Stimulated activated CD4-positive, alpha-beta T cell treated with anti-CD3 and anti-CD28 coated beads, Interleukin-12 subunit alpha, Interleukin-12 subunit beta, amount 100 ng/mL, for 24 hours (primary cell): ENCODE data around the gene IFT81.
"Not testable (repeated sequence)": the region's sequence is repeated elsewhere in the genome, so short reads cannot be mapped to it uniquely, and the experiment has no call there.

ENCODE experiments used
- DNase-seq, 2 experiments: peaks; one replicate each; pipeline ENCODE4 v3.0.0-alpha.2; 2020; ENCODE audit warnings: low read depth in 2 of 2

Gene IFT81

DNA sequence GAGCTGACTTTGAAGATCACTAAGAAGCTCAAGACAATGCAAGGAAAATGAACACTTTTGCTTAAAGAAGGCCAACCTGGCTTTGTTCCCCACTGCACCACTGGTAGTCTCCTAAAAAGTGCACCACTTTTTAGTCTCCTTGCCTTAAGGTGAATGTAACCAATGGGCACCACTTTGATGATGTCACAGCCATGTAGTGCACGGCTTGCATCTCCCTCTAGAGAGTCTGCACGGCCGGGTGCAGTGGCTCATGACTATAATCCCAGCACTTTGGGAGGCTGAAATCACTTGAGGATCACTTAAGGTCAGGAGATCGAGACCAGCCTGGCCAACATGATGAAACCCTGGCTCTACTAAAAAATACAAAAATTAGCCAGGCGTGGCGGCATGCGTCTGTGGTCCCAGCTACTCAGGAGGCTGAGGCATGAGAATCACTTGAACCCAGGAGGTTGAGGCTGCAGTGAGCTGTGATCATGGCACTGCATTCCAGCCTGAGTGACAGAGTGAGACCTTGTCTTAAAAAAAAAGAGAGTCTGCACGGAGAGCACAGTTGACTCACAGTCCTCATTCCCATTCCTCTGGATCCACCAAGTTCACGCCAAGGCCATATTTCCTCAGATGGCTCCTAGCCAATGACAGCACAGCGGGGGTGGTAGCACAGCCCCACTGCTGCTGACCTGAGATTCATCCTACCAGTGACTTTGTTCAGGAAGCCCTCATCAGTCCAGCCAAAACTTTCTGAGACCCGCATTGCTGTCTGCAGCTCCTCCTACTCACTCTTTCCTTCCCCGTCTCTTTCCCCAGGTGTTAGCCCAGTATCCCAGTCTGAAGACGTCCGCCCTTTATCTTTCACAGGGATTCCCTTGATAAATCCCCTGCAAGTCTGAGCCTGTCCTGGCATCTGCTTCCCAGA is 16.5 kb upstream of the IFT81 start:
- no peak for DNase-seq

DNA sequence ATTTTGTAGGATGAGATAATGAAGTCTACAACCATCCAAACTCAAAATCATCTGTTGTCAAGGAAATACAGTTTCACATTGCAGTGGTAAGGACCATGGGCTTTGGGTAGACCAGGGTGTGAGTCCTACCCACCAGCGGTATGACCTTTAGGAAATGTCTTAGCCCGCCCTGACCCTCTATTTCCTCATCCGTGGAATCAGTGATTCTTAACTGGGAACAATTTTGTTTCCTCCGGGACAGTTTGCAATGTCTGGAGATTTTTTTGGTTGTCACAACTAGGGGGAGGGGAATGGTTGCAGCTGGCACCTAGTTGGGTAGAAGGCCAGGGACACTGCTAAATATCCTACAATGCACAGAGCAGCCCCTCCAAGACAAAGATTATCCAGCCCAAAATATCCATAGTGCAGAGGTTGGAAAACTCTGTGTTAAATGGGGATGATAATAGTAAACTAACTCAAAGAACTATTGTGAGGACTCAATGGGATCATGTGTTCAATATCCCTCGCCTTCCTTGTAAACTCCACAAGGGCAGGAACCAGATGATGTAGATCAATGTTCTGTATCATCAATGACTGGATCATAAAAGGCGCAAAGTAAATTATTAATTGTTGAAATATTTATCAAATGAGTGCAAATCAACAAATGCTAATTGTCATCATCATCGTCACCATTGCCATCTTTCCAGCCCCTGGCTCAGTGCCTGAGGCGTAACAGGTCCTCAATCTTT is 15.7 kb upstream of the IFT81 start:
- DNase-seq = no peak

DNA sequence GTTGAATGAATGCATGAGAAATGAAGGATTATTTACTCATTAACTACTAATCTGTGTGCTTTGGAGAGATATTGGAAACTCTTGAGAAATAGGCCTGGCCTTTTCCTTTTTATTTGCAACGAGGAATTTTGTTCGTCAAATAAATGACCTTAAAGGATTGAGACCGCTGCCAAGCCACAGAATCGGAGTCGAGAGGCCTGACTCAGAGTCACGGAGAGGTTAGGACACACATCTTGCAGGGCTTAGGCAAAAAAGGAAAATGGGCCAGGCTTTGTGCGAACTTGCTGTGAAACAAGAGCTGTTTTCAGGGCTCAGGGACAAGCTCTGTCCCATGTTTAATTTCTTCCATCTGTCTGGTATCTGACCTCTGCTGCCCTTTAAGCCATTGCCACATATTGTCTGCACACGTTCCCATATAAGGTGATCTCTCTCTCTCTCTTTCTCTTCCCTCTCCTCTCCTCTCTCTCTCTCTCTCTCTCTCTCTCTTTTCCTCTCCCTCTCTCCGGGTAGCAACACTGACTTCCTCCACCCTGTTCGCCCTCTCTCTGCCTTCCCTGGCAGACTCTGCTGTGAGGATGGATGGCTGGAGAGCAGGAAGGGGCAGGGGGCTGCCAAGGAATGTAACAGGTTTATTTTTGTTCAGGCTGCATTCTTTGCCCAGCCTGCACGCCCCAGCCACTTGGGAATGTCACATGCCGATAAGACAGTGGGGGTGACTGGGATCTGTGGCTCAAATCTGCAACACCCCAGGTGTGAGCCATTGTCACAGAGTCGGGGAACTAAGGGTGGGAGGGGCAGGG is 14.9 kb upstream of the IFT81 start:
- no peak for DNase-seq

DNA sequence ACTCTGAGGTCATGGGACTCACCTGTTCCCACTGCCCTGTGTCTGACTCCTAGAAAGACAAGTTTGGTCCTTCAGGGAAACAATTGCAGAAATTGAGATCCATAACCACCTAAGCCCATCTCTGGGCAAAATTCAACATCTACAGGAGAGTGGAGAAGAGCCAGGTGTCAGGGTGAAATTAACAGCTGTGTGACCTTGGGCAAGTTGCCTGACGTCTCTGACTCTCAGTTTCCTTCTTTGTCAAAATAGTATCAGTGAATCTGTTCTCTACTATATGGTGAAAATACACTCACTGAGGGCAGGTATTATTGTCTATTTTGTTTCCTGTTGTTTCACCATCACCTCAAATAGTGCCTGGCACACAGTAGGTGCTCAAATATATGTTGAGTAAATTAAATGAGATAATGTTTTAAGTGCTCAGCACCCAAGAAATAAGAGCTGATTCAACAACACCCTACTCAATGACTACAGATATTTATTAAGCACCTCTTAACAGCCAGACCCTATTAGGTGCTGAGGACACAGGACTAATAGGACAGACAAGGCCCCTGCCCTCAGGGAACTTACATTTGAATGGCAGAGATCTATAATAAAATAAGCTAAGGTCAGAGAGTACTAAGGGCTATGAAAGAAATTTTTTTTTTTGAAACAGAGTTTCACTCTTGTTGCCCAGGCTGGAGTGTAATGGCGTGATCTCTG is 14.2 kb upstream of the IFT81 start:
- DNase-seq = no peak

DNA sequence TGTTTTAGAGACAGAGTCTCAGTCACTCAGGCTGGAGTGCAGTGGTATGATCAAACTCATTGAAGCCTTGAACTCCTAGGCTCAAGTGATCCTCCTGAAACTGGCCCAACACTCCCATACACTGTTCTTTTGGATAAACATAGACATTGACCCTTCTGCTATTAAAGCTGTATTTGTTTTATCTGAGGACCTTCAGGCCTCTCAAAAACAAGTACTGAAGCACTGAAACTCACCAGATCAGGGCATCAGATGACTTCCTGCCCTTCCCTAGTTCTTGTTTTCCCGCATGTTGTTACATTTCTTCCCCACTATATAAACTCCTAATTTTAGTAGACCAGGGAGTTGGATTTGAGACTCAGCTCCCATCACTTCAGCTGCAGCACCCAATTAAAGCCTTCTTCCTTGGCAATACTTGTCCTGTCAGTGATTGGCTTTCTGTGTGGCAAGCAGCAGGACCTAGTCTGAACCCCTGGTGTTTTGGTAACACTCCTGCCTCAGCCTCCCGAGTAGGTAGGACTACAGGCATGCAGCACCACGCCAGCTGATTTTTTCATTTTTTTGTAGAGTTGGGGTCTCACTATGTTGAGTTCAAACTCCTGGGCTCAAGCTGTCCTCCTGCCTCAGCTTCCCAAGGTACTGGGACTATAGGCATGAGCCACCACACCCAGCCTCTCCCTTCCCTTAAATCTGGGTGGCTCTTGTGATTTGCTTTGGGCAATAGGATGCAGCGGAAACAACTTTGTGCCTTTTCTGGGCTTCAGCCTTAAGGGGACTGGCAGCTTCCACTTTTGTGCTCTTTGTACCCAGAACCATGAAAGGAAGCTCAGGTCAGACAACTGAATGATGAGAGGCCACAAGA is 12.5 kb upstream of the IFT81 start:
- no peak for DNase-seq

DNA sequence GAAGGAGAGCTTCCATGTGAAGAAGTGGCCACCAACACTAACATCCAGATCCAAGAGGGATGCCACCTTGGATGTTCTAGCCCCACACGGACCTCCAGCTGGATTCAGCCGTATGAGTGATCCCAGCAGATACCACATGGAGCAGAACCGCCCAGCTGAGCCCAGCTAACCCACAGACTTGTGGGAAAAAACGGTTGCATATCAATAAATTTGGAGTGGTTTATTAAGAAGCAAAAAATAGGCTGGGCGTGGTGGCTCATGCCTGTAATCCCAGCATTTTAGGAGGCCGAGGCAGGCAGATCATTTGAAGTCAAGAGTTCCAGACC is 11.9 kb upstream of the IFT81 start:
- DNase-seq = no peak

DNA sequence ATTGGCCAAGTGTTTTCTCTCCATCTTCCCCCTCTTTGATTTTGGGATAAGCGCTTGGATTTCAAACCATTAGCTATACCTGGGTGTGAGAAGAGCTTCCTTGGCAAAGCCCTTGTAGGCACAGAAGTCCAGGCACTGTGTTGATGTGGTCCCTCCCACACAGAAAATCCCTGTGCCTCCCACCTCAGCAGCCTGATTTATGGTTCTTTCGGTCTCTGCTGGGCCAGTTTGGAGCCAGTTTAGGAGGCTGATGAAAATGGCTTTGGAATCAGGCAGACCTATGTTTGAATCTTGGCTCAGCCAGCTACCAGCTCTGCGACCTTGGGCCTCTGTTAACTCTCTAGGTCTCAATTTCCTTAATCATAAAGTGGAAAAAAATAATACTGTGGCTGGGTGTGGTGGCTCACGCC is 9.6 kb upstream of the IFT81 start:
- DNase-seq = no peak

DNA sequence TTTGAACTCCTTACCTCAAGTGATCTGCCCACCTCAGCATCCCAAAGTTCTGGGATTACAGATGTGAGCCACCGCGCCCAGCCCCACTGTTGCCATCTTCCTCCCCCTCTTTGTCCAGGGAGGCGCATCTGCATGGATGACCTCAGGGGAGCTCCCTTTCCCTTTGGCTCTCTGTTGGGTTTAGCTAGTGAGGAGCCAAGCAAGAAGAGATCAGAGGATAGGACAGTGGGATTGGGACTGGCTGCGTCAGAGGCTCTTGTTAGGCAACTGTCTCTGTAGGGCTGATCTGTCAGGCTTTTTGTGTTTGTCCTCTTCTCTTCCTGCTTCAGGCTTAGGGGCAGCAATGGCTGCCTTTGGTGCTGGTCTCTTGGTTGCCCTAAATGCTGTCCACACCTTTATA is 8.5 kb upstream of the IFT81 start:
- DNase-seq = no peak

DNA sequence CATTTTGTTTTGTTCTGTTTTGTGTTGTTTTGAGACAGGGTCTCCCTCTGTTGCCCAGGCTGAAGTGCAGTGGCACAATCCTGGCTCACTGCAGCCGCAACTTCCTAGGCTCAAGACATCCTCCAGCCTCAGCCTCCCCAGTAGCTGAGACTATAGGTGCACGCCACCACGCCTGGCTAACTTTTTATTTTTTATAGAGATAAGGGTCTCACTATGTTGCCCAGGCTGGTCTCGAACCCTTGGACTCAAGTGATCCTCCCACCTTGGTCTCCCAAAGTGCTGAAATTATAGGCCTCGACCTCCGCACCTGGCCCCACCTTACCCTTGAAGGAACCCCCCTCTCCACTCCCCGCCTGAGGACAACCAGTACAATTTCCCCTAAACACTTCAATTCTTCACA is 7.5 kb upstream of the IFT81 start:
- DNase-seq = no peak

DNA sequence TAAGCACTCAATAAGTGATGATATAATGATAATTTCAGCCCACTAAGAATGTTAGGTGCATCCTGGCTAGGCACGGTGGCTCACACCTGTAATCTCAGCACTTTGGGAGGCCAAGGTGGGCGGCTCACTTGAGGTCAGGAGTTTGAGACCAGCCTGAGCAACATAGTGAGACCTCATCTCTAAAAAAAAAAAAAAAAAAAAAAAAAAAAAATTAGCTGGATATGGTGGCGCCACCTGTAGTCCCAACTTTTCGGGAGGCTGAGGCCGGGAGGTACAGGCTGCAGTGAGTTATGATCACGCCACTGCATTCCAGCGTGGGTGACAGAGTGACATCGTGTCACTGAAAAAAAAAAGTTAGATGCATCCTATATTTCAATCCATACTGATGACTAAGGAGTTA is 6.9 kb upstream of the IFT81 start:
- DNase-seq = not testable (repeated sequence)

DNA sequence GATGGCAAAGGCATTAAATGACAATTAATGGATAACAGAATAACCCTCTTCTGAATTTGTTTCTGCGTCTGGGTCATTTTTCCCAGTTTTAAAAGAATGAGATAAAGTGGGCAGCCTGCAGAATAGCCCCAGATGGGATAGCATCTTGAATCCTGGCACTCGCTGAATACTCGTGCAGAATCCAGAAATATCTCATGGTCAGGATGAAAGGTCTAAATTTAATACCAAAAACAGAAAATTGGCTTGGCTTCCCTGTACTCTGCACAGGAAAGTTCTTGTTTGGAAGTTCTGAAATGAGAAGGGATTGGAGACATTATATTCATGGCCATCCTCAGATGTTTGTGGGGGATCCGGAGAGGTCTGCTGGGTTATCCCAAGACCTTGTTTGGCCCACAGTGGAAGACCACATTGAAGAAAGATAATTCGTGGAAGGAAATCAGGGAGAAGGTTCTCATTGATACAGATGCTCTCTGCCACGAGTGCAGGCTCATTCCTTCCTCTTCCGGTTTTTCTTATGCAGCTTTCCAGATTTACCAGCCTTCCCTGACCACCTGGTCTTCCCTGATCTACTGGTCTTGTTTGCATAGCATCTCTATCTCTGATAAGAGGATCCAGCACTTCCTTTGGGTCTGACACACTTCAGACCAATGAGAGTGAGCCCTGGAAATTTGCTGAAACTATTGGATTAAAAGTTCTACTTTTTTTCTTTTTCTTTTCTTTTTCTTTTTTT is 6.0 kb upstream of the IFT81 start:
- DNase-seq = no peak

DNA sequence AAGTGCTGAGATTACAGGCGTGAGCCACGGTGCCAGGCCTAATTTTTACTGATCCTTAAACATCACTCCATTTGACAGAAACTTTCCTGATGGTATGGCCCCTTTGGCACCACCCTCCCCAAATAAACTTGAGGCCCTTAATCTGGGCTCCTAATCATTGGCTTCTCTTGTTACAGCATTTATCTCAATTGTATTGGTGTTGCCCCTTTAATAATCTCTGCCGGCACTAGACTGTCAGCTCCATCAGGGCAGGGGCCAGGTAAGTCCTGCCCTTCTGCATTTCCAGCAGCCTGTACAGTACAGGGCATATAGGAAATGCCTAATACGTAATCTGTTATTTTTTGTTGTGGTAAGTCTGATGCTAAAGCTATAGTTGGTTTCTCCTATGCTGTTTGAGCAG is 1.2 kb upstream of the IFT81 start:
- no peak for DNase-seq

DNA sequence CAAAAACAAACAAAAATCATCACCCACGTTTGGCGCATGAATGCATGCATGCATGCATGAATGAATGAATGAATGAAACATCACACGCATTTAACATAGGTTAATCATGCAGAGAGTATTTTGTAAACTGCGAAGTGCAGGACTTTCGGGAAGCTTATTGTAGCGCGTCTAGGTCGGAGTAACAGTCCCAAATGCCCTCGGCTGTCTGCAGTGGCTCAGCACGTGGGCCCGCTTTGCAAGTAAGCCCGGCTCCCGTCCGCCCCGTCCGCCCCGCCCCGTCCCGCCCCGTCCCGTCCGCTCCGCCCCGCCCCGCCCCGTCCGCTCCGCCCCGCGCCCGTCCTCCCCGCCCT is 263 bp upstream of the IFT81 start:
- no peak for DNase-seq

DNA sequence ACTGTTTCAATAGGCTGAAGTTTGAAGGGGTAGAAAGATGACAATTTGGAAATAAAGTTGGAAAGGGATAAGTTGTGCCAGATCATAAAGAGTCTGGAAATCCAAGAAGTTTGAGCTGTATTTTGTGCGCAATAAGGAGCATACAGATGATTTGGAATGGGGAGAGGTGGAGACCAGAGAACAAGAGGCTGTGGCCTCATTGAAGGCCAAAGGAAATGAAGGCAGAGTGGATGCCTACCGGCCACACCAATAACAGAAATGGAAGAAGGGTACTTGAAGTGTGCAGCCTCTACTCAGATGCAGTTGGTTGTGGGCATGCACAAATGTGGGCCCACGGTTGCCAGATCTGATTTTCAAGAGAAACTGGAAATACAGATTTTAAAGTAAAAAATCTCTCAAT is 2.4 kb downstream of the IFT81 start:
- DNase-seq = no peak

DNA sequence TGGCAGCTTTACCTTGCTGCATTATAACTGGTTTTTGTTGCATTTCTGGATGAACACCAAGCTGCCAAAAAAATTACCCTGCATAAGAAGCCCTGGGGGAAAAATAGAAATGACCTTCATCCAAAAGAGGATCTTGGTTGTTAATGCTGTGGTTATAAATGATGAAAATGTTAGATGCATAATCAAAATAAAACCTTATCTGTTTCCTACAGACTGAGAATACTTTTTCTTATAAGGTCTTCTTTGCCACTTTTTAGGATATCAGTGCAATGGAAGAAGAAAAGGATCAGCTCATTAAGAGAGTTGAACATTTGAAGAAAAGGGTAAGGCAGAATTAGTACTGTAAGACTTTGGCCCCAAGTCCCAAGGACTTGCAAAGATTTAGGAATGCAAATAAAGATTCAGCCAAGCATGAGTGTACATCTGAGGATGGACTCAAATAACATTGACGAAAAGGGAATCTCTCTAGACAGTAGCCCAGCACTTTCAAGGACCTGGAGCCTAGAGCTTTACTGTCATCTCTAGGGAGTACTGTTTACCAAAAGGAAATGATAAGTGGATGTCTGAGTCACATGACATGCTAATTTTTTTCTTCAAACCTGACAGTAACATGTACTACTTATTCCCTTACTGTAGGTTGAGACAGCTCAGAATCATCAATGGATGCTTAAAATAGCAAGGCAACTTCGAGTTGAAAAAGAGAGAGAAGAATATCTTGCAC is 10.7 kb downstream of the IFT81 start:
- no peak for DNase-seq

DNA sequence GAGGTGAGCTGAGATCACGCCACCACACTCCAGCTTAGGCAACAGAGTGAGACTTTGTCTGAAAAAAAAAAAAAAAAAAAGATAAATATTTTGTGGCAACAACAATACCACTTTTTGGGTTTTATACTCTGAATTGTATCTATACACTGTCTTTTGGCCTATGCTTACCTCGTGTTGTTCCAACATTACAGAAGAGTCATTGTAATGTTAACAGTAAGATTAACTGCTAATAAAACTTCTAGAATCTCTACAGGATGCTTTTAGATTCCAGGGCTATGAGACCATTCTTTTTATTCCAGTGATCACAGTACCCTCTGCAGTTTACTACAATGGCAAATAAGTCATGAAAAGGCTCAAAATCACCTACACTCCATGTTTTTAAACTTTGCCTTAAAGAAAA is 11.6 kb downstream of the IFT81 start:
- no peak for DNase-seq

DNA sequence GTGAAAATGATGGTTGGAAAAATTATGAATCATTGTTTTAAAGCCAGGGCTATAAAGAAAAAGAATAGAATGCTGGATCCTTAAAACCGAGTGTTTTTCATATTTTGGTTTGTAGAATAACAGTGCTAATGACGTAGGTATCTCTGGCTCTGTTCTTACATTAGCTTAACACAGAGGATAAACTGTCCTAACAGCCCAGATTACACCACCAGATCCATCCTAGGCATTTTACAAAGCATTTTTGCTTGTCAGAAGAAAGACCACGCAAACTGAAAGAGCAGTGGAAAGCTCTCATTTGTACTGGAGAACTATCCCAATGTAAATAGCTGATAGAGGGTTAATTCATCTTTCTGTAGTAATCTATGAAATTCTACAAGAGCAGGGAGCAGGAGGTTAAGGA is 13.6 kb downstream of the IFT81 start:
- no peak for DNase-seq

DNA sequence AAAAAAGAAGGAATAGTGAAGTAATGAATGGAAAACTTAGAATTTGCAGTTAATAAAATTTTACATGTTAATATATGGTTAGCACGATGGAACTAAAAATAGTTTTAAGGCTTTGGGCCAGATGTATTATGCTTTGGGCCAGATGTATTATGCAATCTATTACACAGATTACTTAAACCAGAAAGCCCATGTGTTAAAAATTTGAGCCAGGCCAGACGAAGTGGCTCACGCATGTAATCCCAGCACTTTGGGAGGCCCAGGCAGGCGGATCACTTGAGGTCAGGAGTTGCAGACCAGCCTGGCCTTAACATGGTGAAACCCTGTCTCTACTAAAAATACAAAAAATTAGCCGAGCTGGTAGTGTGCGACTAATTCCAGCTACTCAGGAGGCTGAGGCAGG is 17.2 kb downstream of the IFT81 start:
- DNase-seq = no peak

DNA sequence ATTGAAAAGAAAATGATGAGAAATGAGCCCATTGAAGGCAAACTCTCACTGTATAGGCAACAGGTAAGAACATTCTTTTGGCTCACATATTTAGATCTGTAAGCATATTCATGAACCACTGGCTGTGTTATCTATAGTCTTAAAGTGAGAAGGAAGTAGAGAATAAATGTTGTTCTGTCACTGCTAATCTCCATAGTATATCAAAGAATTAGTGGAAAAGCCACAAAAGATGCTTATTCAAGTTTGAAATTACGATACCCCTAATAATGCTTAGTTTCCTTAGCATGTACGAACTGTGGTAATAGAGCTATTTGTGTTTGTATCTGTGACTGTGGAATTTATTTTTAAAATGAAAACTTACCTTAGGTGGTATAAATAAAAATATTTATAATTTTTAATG is 22.8 kb downstream of the IFT81 start:
- DNase-seq = no peak
